ENCODE measurements around the gene HERC4.

Gene HERC4

DNA sequence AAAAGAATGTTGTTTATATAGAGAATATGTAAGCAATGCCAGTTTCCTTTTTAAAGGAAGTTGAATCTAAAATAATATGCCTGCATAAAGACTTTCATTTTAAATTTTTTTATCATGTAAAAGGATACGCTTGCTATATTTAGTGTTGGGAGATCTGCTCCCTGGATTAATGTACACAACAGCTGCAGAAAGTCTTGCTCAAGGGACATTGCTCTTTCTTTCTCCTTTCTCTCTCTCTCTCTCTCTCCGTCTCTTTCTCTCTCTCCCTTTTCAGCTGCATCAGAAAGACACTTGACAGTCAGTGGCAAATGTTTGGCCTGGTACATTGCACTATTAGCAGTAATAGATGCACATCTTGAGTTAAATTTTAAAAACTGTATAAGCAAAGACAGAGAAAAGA is 34.9 kb upstream of the HERC4 start:
- no peak for FAIRE-seq
- TF ChIP-seq, protein P1, sequence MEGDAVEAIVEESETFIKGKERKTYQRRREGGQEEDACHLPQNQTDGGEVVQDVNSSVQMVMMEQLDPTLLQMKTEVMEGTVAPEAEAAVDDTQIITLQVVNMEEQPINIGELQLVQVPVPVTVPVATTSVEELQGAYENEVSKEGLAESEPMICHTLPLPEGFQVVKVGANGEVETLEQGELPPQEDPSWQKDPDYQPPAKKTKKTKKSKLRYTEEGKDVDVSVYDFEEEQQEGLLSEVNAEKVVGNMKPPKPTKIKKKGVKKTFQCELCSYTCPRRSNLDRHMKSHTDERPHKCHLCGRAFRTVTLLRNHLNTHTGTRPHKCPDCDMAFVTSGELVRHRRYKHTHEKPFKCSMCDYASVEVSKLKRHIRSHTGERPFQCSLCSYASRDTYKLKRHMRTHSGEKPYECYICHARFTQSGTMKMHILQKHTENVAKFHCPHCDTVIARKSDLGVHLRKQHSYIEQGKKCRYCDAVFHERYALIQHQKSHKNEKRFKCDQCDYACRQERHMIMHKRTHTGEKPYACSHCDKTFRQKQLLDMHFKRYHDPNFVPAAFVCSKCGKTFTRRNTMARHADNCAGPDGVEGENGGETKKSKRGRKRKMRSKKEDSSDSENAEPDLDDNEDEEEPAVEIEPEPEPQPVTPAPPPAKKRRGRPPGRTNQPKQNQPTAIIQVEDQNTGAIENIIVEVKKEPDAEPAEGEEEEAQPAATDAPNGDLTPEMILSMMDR (IDR thresholded peaks at IDR 0.05; ENCODE audit: insufficient read depth, missing control alignments): no peak
- DNase-seq (ENCODE audit: insufficient read length, low spot score): no peak

DNA sequence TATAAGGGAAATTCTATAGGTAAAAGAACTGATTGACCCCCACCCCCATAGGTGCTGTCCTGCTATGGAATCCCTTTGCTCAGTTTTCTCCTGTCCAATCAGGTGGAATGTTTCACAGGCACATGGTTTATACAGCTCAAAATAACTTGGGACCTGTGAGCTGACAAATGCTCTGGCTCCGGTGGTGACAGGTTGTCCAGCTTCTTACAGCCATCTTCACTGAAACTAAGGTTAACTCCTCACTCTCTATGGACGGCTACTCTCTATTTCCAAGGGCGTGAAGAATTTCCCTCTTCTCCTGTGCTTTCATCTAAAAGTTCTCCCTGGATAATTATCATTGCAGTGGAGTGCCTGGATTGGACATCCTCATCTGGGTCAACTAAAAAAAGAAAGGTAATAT is 34.2 kb upstream of the HERC4 start, which contains the start of gene MYPN:
MYPN (plus strand) TSS at position 158 of the 400 bp plus-strand sequence. CDS start 11,951 bp downstream, outside the sequence.
- FAIRE-seq: no peak
- no peak for DNase-seq (ENCODE audit: insufficient read length, low spot score)
- TF ChIP-seq, protein P1 (IDR thresholded peaks at IDR 0.05; ENCODE audit: insufficient read depth, missing control alignments): no peak

DNA sequence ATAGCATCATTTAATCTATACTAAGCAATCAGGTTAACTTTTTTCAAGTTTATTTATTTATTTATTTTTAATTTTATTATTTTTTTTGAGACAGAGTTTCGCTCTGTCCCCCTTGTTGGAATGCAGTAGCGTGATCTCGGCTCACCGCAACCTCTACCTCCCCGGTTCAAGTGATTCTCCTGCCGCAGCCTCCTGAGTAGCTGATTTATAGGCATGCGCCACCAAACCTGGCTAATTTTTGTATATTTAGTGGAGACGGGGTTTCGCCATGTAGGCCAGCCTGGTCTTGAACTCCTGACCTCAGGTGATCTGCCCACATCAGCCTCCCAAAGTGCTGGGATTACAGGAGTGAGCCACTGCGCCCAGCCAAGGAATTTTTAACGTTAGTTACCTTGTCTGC is 33.6 kb upstream of the HERC4 start:
- FAIRE-seq: no peak
- no peak for DNase-seq (ENCODE audit: insufficient read length, low spot score)
- TF ChIP-seq, protein P1 (IDR thresholded peaks at IDR 0.05; ENCODE audit: insufficient read depth, missing control alignments): no peak

DNA sequence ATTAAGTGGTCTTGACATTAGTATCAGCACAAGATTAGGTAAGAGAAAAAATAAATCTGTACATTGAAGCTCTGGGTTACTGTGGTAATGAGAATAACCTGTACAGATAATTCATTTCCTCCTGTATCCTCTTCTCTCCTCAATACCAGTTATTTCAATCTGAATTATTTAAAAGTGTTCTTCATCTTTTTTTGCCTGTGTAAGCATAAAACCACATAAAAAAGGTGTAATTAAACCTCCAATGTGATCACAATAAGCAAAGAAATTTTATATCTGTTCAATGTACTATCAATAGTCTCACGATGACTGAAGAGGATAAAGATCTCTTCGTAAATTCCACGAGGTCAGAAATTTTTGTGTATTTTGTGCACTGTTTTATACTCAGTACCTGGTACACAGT is 33.0 kb upstream of the HERC4 start:
- no peak for DNase-seq (ENCODE audit: insufficient read length, low spot score)
- TF ChIP-seq, protein P1 (IDR thresholded peaks at IDR 0.05; ENCODE audit: insufficient read depth, missing control alignments): no peak
- no peak for FAIRE-seq

DNA sequence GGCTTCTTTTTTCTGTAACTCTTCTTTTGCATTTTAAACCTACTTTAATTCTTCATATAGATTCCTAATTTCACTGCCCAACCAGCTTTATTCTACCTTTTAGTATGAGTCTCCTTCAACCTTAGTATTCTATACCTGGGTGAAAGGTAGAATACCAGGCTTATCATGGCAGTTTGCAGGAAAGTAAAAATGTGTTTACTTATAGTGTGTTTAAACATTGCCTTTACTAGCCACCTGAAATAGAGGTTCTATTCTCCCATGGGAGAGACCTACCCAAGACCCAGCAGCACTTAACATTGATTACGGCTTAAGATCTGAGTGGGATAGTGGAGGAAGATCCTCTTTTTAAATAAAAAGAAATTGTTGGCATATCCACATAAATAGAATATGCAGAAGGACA is 32.6 kb upstream of the HERC4 start:
- TF ChIP-seq, protein P1 (IDR thresholded peaks at IDR 0.05; ENCODE audit: insufficient read depth, missing control alignments): no peak
- FAIRE-seq: no peak
- DNase-seq (ENCODE audit: insufficient read length, low spot score): no peak

DNA sequence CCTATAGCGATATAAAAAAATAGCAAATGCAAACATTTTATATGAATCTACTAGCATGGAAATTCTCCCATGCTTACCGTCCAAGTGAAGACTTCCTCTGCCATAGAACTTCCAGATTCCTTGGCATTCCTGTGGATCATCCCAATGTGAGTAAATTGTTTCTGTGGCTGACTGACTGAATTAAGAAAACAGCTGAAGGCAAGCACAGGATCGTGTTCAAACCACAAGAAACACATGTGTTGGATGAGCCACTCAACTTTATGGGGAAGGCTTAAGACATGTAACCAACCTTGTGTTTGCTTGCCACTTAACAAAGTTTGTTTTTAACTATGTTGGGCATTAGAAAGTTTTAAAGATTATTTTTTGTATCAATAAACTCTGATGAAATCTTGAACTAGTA is 31.6 kb upstream of the HERC4 start:
- DNase-seq (ENCODE audit: insufficient read length, low spot score): no peak
- TF ChIP-seq, protein P1 (IDR thresholded peaks at IDR 0.05; ENCODE audit: insufficient read depth, missing control alignments): no peak
- FAIRE-seq: no peak

DNA sequence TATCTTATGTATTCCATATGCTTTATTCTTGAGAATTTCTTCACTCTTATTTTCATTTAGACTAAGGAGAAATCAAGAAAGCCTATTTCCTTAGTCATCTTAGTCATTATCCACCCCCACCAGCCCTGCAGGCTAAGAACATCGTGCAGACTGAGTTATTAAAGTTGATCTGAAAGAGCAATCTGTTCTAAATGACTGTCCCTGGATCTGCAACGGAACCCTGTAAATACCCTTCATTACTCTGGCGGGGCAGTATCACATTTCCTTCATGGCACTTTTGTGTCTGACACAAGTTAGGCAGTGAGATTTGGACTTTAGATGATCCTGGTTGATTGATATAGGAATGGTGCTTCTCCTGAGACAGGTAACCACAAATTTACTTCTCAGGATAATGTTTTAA is 30.7 kb upstream of the HERC4 start:
- FAIRE-seq: no peak
- TF ChIP-seq, protein P1 (IDR thresholded peaks at IDR 0.05; ENCODE audit: insufficient read depth, missing control alignments): no peak
- DNase-seq (ENCODE audit: insufficient read length, low spot score): no peak

Measured in D721Med (cell line).